PC-3 (cell line): ENCODE data around the gene SUSD3. TPM values are rescaled to one million over a fixed set of nuclear protein-coding genes. Genes with fewer than 3 reads are reported as not detected.
A peak's percentile ranks its signal among the peaks of the same experiment; 100 is the strongest.

Experiments
- ATAC-seq: fragments of 200-7000 bp; cut with Tn5 transposase; 2 replicates; pipeline ENCODE4 v1.9.1; 2020; ENCODE audit warnings: mild to moderate bottlenecking, moderate library complexity
- BruUV-seq: library from RNA; stranded (reverse); fragments of 400-500 nt; replicated peaks from 2 replicates; lab custom pipeline; 2021; lab: Mats Ljungman, UMichigan
- CTCF ChIA-PET: fragments of 300-600 bp; sonication (Branson Sonifier 250); formaldehyde crosslinking; loops from one replicate; lab custom pipeline; 2022; ENCODE audit warnings: antibody characterized with exemption; lab: Charles Lee
- POLR2A ChIA-PET: fragments of 300-600 bp; sonication (Branson Sonifier 250); formaldehyde crosslinking; loops from one replicate; lab custom pipeline; 2022; ENCODE audit warnings: antibody characterized with exemption; ENCODE audit not compliant: unreplicated experiment; lab: Charles Lee
- DNase-seq: peaks from one replicate; pipeline ENCODE4 v3.0.0-alpha.2; 2015
- H2AFZ ChIP-seq: fragments of 300-600 bp; sonication (generic); 2 replicates; pipeline ENCODE4 v1.6.0; 2016; ENCODE audit warnings: antibody characterized with exemption, low read length
- H3F3A ChIP-seq: fragments of 300-600 bp; sonication (generic); one replicate; pipeline ENCODE4 v1.6.0; 2017; ENCODE audit warnings: antibody characterized with exemption, low read length, control low read depth, mild to moderate bottlenecking; ENCODE audit not compliant: unreplicated experiment
- H3K27ac ChIP-seq: fragments of 300-600 bp; sonication (generic); 2 replicates; pipeline ENCODE4 v1.5.1; 2016; ENCODE audit warnings: mild to moderate bottlenecking, low read length
- H3K27me3 ChIP-seq: fragments of 300-600 bp; sonication (generic); 2 replicates; pipeline ENCODE4 v1.6.1; 2016; ENCODE audit warnings: low read length, mixed read lengths
- H3K36me3 ChIP-seq: fragments of 300-600 bp; sonication (generic); 2 replicates; pipeline ENCODE4 v1.6.1; 2016; ENCODE audit warnings: low read depth, mixed run types, low read length, mixed read lengths
- H3K4me1 ChIP-seq: fragments of 300-600 bp; sonication (generic); 2 replicates; pipeline ENCODE4 v1.5.1; 2016; ENCODE audit warnings: low read length; ENCODE audit not compliant: insufficient read depth
- H3K4me2 ChIP-seq: fragments of 300-600 bp; sonication (generic); 2 replicates; pipeline ENCODE4 v1.6.0; 2016; ENCODE audit warnings: low read length
- H3K4me3 ChIP-seq: fragments of 300-600 bp; sonication (generic); 2 replicates; pipeline ENCODE4 v1.5.1; 2016; ENCODE audit warnings: mild to moderate bottlenecking, low read length, mixed read lengths
- H3K79me2 ChIP-seq: fragments of 300-600 bp; sonication (generic); 2 replicates; pipeline ENCODE4 v1.6.1; 2017; ENCODE audit warnings: low read length, mixed read lengths
- H3K9ac ChIP-seq: fragments of 300-600 bp; sonication (generic); 2 replicates; pipeline ENCODE4 v1.6.0; 2016; ENCODE audit warnings: mild to moderate bottlenecking, low read length
- H3K9me2 ChIP-seq: fragments of 300-600 bp; sonication (generic); replicated peaks from 2 replicates; pipeline ENCODE4 v1.6.1; 2016; ENCODE audit warnings: mixed run types, low read length, mixed read lengths
- H3K9me3 ChIP-seq: fragments of 300-600 bp; sonication (generic); 2 replicates; pipeline ENCODE4 v1.6.1; 2016; ENCODE audit warnings: low read length, mixed read lengths
- H4K20me1 ChIP-seq: fragments of 300-600 bp; sonication (generic); 2 replicates; pipeline ENCODE4 v1.6.1; 2016; ENCODE audit warnings: low read length, mixed read lengths
- EZH2 ChIP-seq: fragments of 300-600 bp; sonication (generic); IDR thresholded peaks from one replicate; pipeline ENCODE4 v1.6.1; 2017; ENCODE audit warnings: antibody characterized with exemption, mild to moderate bottlenecking, low read length; ENCODE audit not compliant: unreplicated experiment
- EZH2phosphoT487 ChIP-seq: fragments of 300-600 bp; sonication (generic); IDR thresholded peaks from 2 replicates; pipeline ENCODE4 v1.6.1; 2018; ENCODE audit warnings: mild to moderate bottlenecking, antibody characterized with exemption, low read length, borderline replicate concordance
- intact Hi-C: fragments of 100-400 bp; cut with micrococcal nuclease; formaldehyde crosslinking; loops from 2 replicates; pipeline ENCODE4 v1.9.0; 2023
- total RNA-seq: library from RNA; depleted of rRNA; stranded (reverse); fragments of >200 nt; gene quantifications from 2 replicates; pipeline ENCODE4 v1.2.3, GENCODE V29; 2014
- TF ChIP-seq, protein P1 (sequence below): fragments of 300-600 bp; sonication (generic); conservative IDR thresholded peaks from 2 replicates; pipeline ENCODE4 v1.5.1; 2017; ENCODE audit warnings: antibody characterized with exemption, low read depth, mild to moderate bottlenecking, low read length

SUSD3 gene
- total RNA-seq, 1 experiment from 2014 or later = 13.4 TPM

DNA sequence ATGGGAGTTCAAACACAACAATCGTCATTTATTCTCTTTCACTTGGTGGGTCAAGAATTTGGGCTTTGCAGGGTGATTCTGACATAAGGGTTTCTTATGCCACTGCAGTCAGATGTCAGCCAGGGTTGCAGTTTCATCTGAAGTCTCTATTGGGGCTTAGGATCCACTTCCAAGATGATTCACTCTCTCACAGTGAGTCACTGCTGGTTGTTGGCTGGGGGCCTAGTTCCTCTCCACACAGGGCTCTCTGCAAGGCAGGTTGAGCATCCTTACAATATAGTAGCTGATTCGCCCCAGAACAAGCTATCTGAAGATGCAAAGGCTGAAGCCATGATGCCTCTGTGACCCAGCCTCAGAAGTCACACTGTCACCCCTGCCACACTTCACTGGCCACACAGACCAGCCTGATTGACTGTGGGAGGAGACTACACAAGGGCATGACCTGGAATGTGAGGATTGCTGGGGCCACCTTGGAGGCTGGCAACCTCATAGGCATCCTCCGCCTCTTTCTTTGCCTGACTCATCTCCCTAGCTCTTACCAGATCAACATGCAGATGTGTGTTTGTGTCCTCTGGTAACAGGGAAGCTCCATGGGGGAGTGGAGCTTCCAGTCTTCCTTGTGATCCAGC is 33.1 kb downstream of the SUSD3 start:
- no peaks in the 10 kb centered on the region for H4K20me1 ChIP-seq
- no peak overlapping the region for H3K4me2 ChIP-seq
- POLR2A ChIA-PET = interaction anchor here (0.7 kb wide), 1 partner anchor 42 kb away, joined by 4 read pairs; the partner anchor contains the start of gene NINJ1
- peaks cover 5% of the 10 kb centered on the region; the same call in 1 of the 2 replicates for H3K4me1 ChIP-seq
- no peaks in the 10 kb centered on the region for H3K36me3 ChIP-seq
- DNase-seq = peak; percentile 78
- intact Hi-C loops = loop anchor here (10.0 kb wide), 1 partner anchor 217 kb away; the partner anchor contains the start of gene ZNF484
- 0 out of 2 replicates have a peak, but pooled peaks cover 3% of the 10 kb centered on the region for H3K9me3 ChIP-seq
- H2AFZ ChIP-seq = no peak overlapping the region
- no peak for TF ChIP-seq EZH2
- TF ChIP-seq, protein P1, sequence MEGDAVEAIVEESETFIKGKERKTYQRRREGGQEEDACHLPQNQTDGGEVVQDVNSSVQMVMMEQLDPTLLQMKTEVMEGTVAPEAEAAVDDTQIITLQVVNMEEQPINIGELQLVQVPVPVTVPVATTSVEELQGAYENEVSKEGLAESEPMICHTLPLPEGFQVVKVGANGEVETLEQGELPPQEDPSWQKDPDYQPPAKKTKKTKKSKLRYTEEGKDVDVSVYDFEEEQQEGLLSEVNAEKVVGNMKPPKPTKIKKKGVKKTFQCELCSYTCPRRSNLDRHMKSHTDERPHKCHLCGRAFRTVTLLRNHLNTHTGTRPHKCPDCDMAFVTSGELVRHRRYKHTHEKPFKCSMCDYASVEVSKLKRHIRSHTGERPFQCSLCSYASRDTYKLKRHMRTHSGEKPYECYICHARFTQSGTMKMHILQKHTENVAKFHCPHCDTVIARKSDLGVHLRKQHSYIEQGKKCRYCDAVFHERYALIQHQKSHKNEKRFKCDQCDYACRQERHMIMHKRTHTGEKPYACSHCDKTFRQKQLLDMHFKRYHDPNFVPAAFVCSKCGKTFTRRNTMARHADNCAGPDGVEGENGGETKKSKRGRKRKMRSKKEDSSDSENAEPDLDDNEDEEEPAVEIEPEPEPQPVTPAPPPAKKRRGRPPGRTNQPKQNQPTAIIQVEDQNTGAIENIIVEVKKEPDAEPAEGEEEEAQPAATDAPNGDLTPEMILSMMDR = no peak
- TF ChIP-seq EZH2phosphoT487 = no peak
- no TSS peak for BruUV-seq
- H3F3A ChIP-seq = no peaks in the 10 kb centered on the region
- no peak overlapping the region for H3K9ac ChIP-seq
- no peaks in the 10 kb centered on the region for H3K27me3 ChIP-seq
- no peak overlapping the region for H3K4me3 ChIP-seq
- no peaks in the 10 kb centered on the region for H3K9me2 ChIP-seq
- H3K27ac ChIP-seq = peak overlapping the region; percentile 32
- peaks cover 4% of the 10 kb centered on the region for H3K79me2 ChIP-seq
- CTCF ChIA-PET = no interaction called here
- ATAC-seq = 0 out of 2 replicates have a peak, but pooled peaks have one; percentile 3

DNA sequence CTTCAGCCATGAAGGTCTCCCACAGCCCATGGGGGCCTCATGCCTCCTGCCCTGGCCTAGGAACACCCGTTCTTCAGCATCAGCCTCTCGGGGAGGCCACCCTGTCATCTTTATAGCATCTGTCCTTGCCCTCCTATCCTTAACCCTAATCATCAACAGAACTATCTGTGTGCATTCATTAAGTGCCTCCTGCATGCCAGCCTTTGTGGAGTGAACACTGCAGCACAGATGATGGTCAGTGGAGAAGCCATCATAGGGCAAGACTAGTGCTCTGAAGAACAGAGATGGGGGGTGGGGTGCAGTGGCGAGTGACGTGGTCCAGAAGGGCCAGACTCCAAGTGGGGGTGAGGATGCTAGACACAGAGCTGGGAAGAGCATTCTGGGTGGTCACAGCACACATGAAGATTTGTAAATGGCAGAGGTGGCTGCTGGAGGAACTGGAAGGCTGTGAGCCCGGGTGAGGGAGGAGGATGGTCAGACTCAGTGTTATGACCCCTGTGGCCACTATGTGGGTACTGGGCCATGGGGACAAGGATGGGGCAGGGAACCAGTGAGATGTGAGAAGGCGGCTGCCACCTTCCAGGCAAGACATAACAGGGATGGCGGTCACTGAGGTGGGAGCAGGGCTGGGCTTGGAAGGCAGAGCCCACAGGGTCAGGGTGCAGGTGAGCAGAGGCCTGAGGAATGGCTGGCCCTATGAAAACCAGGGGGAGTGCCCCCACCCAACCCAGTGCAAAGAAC is 33.9 kb downstream of the SUSD3 start:
- Histone ChIP-seq H3K27me3 (no peaks in the 10 kb centered on the region), H3K27ac (peak overlapping the region; percentile 32), H3K4me3 (no peak overlapping the region), H3K4me1 (peaks cover 11% of the 10 kb centered on the region), H3K9ac (no peak overlapping the region), H3K9me3 (0 out of 2 replicates have a peak, but pooled peaks cover 3% of the 10 kb centered on the region), H2AFZ (no peak overlapping the region), H3K79me2 (peaks cover 13% of the 10 kb centered on the region), H3K36me3 (no peaks in the 10 kb centered on the region), H3K9me2 (no peaks in the 10 kb centered on the region), H4K20me1 (no peaks in the 10 kb centered on the region), H3F3A (no peaks in the 10 kb centered on the region), H3K4me2 (no peak overlapping the region)
- ChIA-PET CTCF (no interaction called here), POLR2A (interaction anchor here (0.7 kb wide), 1 partner anchor 41 kb away, joined by 4 read pairs; the partner anchor contains the start of gene NINJ1)
- DNase-seq = no peak
- no TSS peak for BruUV-seq
- intact Hi-C loops = loop anchor here (10.0 kb wide), 1 partner anchor 218 kb away; the partner anchor contains the start of gene ZNF484
- TF ChIP-seq, protein P1 = no peak
- TF ChIP-seq EZH2phosphoT487 = no peak
- no peak for TF ChIP-seq EZH2
- no peak for ATAC-seq
